Measurements from ENCODE around the gene LRCH2. TPM values are rescaled to one million over a fixed set of nuclear protein-coding genes. Genes with fewer than 3 reads are reported as not detected.

Gene LRCH2
- total and polyA plus RNA-seq, 5 experiments from 2014 or later: not detected

GRCh38 chrX:115190636-115191489 lies 43.0 kb downstream of the LRCH2 start:
- POLR2A ChIA-PET: no interaction called here
- H3K27me3 Mint-ChIP-seq: peaks cover 0 to 2% (median 0%) of the 10 kb centered on the region in 5 donors
- ATAC-seq (no peak), DNase-seq (no peak)
- H3K9me3 Mint-ChIP-seq: peaks cover 0 to 9% (median 4%) of the 10 kb centered on the region in 9 donors
- no peak overlapping the region for H3K27ac Mint-ChIP-seq
- no peak overlapping the region for H3K4me3 Mint-ChIP-seq
- no peaks in the 10 kb centered on the region for H3K36me3 Mint-ChIP-seq
- H3K4me1 Mint-ChIP-seq: no peaks in the 10 kb centered on the region

- H3K9me3 Mint-ChIP-seq: peaks cover 0 to 9% (median 4%) of the 10 kb centered on the region in 9 donors
- ATAC-seq (no peak), DNase-seq (no peak)
- H3K4me1 Mint-ChIP-seq: no peaks in the 10 kb centered on the region
- peaks cover 0 to 2% (median 0%) of the 10 kb centered on the region in 5 donors for H3K27me3 Mint-ChIP-seq
- no peak overlapping the region for H3K4me3 Mint-ChIP-seq
- no peaks in the 10 kb centered on the region for H3K36me3 Mint-ChIP-seq
- POLR2A ChIA-PET: no interaction called here
- no peak overlapping the region for H3K27ac Mint-ChIP-seq
Observed at GRCh38 chrX:115189646-115190635, 44.0 kb downstream of the LRCH2 start.

- no peak for DNase-seq
- Mint-ChIP-seq H3K36me3 (no peaks in the 10 kb centered on the region), H3K27me3 (peaks cover 0 to 2% (median 0%) of the 10 kb centered on the region in 5 donors), H3K27ac (no peak within 1 kb of the TSS), H3K4me3 (no peak within 1 kb of the TSS), H3K4me1 (no peaks in the 10 kb centered on the region), H3K9me3 (peaks cover 0 to 9% (median 4%) of the 10 kb centered on the region in 9 donors)
- no peak for ATAC-seq
- POLR2A ChIA-PET: no interaction called here
Observed at GRCh38 chrX:115189110-115189509, 44.8 kb downstream of the LRCH2 start, which contains the start of gene RBMXL3. Gene RBMXL3, plus strand, starts transcription at chrX:115189410. Its CDS starts 32 bp downstream, at chrX:115189442.

GRCh38 chrX:115183980-115184379 lies 49.9 kb downstream of the LRCH2 start:
- H3K27ac Mint-ChIP-seq: no peak overlapping the region
- DNase-seq (no peak), ATAC-seq (no peak)
- H3K4me3 Mint-ChIP-seq: no peak overlapping the region
- H3K4me1 Mint-ChIP-seq: no peaks in the 10 kb centered on the region
- peaks cover 0 to 4% (median 2%) of the 10 kb centered on the region in 9 donors for H3K9me3 Mint-ChIP-seq
- no peaks in the 10 kb centered on the region for H3K36me3 Mint-ChIP-seq
- POLR2A ChIA-PET: no interaction called here
- H3K27me3 Mint-ChIP-seq: no peaks in the 10 kb centered on the region

- H3K9me3 Mint-ChIP-seq: peaks cover 0 to 3% (median 0%) of the 10 kb centered on the region in 9 donors
Observed at GRCh38 chrX:115178473-115178872, 55.4 kb downstream of the LRCH2 start.

GRCh38 chrX:115177932-115178331 lies 56.0 kb downstream of the LRCH2 start:
- ATAC-seq (no peak), DNase-seq (no peak)
- Mint-ChIP-seq H3K27me3 (no peaks in the 10 kb centered on the region), H3K36me3 (no peaks in the 10 kb centered on the region), H3K4me3 (no peak overlapping the region), H3K4me1 (no peaks in the 10 kb centered on the region), H3K9me3 (peaks cover 0 to 3% (median 0%) of the 10 kb centered on the region in 9 donors), H3K27ac (no peak overlapping the region)
- POLR2A ChIA-PET: no interaction called here

More at GRCh38 chrX:115178473-115178872, 55.4 kb downstream of the LRCH2 start:
- Mint-ChIP-seq H3K4me3 (no peak overlapping the region), H3K27me3 (no peaks in the 10 kb centered on the region), H3K4me1 (no peaks in the 10 kb centered on the region), H3K27ac (no peak overlapping the region), H3K36me3 (no peaks in the 10 kb centered on the region)
- POLR2A ChIA-PET: no interaction called here
- no peak for ATAC-seq
- no peak for DNase-seq

- DNase-seq (no peak), ATAC-seq (no peak)
- H3K36me3 Mint-ChIP-seq: no peaks in the 10 kb centered on the region
- H3K4me3 Mint-ChIP-seq: no peak overlapping the region
- no peak overlapping the region for H3K27ac Mint-ChIP-seq
- no peaks in the 10 kb centered on the region for H3K27me3 Mint-ChIP-seq
- H3K4me1 Mint-ChIP-seq: no peaks in the 10 kb centered on the region
- POLR2A ChIA-PET: no interaction called here
- H3K9me3 Mint-ChIP-seq: peaks cover 0 to 3% (median 0%) of the 10 kb centered on the region in 9 donors
Observed at GRCh38 chrX:115174548-115174947, 59.3 kb downstream of the LRCH2 start.

GRCh38 chrX:115173181-115173580 lies 60.7 kb downstream of the LRCH2 start:
- Mint-ChIP-seq H3K4me1 (no peaks in the 10 kb centered on the region), H3K36me3 (no peaks in the 10 kb centered on the region), H3K4me3 (no peak overlapping the region), H3K27ac (no peak overlapping the region), H3K27me3 (no peaks in the 10 kb centered on the region), H3K9me3 (peaks cover 0 to 3% (median 0%) of the 10 kb centered on the region in 9 donors)
- ATAC-seq (no peak), DNase-seq (no peak)
- POLR2A ChIA-PET: no interaction called here

- Mint-ChIP-seq H3K4me3 (no peak overlapping the region), H3K27me3 (peaks cover 0 to 2% (median 0%) of the 10 kb centered on the region in 5 donors), H3K27ac (no peak overlapping the region), H3K4me1 (no peaks in the 10 kb centered on the region), H3K9me3 (peaks cover 0 to 4% (median 0%) of the 10 kb centered on the region in 9 donors), H3K36me3 (no peaks in the 10 kb centered on the region)
- DNase-seq (no peak), ATAC-seq (no peak)
- POLR2A ChIA-PET: no interaction called here
Observed at GRCh38 chrX:115147220-115147619, 86.7 kb downstream of the LRCH2 start.

GRCh38 chrX:115142057-115142456 lies 91.8 kb downstream of the LRCH2 start:
- no peaks in the 10 kb centered on the region for H3K4me1 Mint-ChIP-seq
- H3K27me3 Mint-ChIP-seq: no peaks in the 10 kb centered on the region
- no peaks in the 10 kb centered on the region for H3K36me3 Mint-ChIP-seq
- H3K4me3 Mint-ChIP-seq: no peak overlapping the region
- POLR2A ChIA-PET: no interaction called here
- no peak overlapping the region for H3K27ac Mint-ChIP-seq
- ATAC-seq (no peak), DNase-seq (no peak)
- peaks cover 0 to 7% (median 0%) of the 10 kb centered on the region in 9 donors for H3K9me3 Mint-ChIP-seq

GRCh38 chrX:115138040-115138439 lies 95.9 kb downstream of the LRCH2 start:
- no peak for DNase-seq
- H3K27ac Mint-ChIP-seq: no peak overlapping the region
- POLR2A ChIA-PET: no interaction called here
- no peaks in the 10 kb centered on the region for H3K27me3 Mint-ChIP-seq
- H3K36me3 Mint-ChIP-seq: no peaks in the 10 kb centered on the region
- peaks cover 0 to 7% (median 0%) of the 10 kb centered on the region in 9 donors for H3K9me3 Mint-ChIP-seq
- ATAC-seq: no peak
- H3K4me1 Mint-ChIP-seq: no peaks in the 10 kb centered on the region
- no peak overlapping the region for H3K4me3 Mint-ChIP-seq

GRCh38 chrX:115134382-115134781 lies 99.5 kb downstream of the LRCH2 start:
- ATAC-seq (no peak), DNase-seq (no peak)
- Mint-ChIP-seq H3K27me3 (no peaks in the 10 kb centered on the region), H3K36me3 (no peaks in the 10 kb centered on the region), H3K9me3 (peaks cover 0 to 4% (median 0%) of the 10 kb centered on the region in 9 donors), H3K4me3 (no peak overlapping the region), H3K4me1 (no peaks in the 10 kb centered on the region), H3K27ac (no peak overlapping the region)
- POLR2A ChIA-PET: no interaction called here

GRCh38 chrX:115112411-115112810 lies 121.5 kb downstream of the LRCH2 start:
- Mint-ChIP-seq H3K4me1 (no peaks in the 10 kb centered on the region), H3K4me3 (no peak overlapping the region), H3K27me3 (no peaks in the 10 kb centered on the region), H3K36me3 (no peaks in the 10 kb centered on the region), H3K9me3 (peaks cover 0 to 3% (median 0%) of the 10 kb centered on the region in 9 donors), H3K27ac (no peak overlapping the region)
- DNase-seq (no peak), ATAC-seq (no peak)
- POLR2A ChIA-PET: no interaction called here
